Adrenal gland (tissue), 12 donors: ENCODE results near the gene VEZT. TPM values are rescaled to one million over a fixed set of nuclear protein-coding genes. Genes with fewer than 3 reads are reported as not detected.

Experiments
- DNase-seq, 7 donors: peaks; one replicate each; pipeline ENCODE4 v3.0.0-alpha.2; 2019 to 2020
- H3K27ac ChIP-seq, 5 donors: fragments of 200-600 bp; sonication (generic) in 4 of 5; 1 replicate in 3 of 5; 2 replicates in 2 of 5; pipeline versions ENCODE4 v1.5.1 to v1.8.0; 2016 to 2020; ENCODE audit warnings: mild to moderate bottlenecking in 1 of 5
- H3K27me3 ChIP-seq: fragments of 200-600 bp; 2 replicates; pipeline ENCODE4 v1.8.0; 2021
- H3K36me3 ChIP-seq, 2 donors: fragments of 200-600 bp; replicated peaks in 1 of 2; 1 replicate in 1 of 2; 2 replicates in 1 of 2; pipeline versions ENCODE4 v1.5.1 to v1.8.0; 2018 to 2022
- H3K4me1 ChIP-seq, 2 donors: fragments of 200-600 bp; replicated peaks in 1 of 2; 1 replicate in 1 of 2; 2 replicates in 1 of 2; pipeline versions ENCODE4 v1.5.1 to v1.8.0; 2018 to 2021
- H3K4me3 ChIP-seq, 4 donors: fragments of 200-600 bp; sonication (generic) in 3 of 4; one replicate each; pipeline ENCODE4 v1.5.1; 2016 to 2018
- H3K9me3 ChIP-seq, 3 donors: fragments of 200-600 bp; sonication (generic) in 1 of 3; replicated peaks in 1 of 3; 1 replicate in 2 of 3; 2 replicates in 1 of 3; pipeline versions ENCODE4 v1.5.1 to v1.8.0; 2016 to 2021
- CTCF ChIP-seq, 6 experiments: fragments of 450-650 bp in 4 of 6; fragments of 200-600 bp in 2 of 6; sonication (generic) in 1 of 6; IDR thresholded peaks; 1 replicate in 5 of 6; 2 replicates in 1 of 6; pipeline versions ENCODE4 v1.5.1 to v1.8.0; 2016 to 2021; ENCODE audit warnings: antibody characterized with exemption in 6 of 6, mild to moderate bottlenecking in 2 of 6, moderate library complexity in 1 of 6
- POLR2A ChIP-seq, 2 donors: fragments of 450-650 bp; IDR thresholded peaks; one replicate each; pipeline ENCODE4 v1.6.1; 2017; ENCODE audit warnings: antibody characterized with exemption in 2 of 2, mild to moderate bottlenecking in 2 of 2, moderate library complexity in 1 of 2
- WGBS, 4 donors: extraction: QIAGEN DNeasy Blood & Tissue Kit in 2 of 4; methylation state at CpG; one replicate each; pipeline versions ENCODE4 v1.1.5 to v1.1.7; 2013 to 2017; 5-methylcytosine and 5-hydroxymethylcytosine counted together
- intact Hi-C, 2 donors: fragments of 100-400 bp; cut with DNase I; formaldehyde crosslinking; loops; one replicate each; pipeline versions ENCODE4 v1.14.1 to v1.15.0; 2022 to 2023
- polyA plus RNA-seq, 3 donors: library from polyadenylated mRNA; stranded (reverse); fragments of 200-250 nt in 2 of 3; fragments of 350-450 nt in 1 of 3; fragmentation: Illumina TruSeq in 1 of 3; extraction: RNeasy Lipid Tissue Mini Kit (QIAGEN cat#74804) in 1 of 3; gene quantifications; one replicate each; pipeline ENCODE4 v1.2.3, GENCODE V29; 2013 to 2014
- total RNA-seq, 9 donors: library from RNA; depleted of rRNA in 4 of 9; stranded (reverse); fragments of >200 nt in 4 of 9; fragments of 120-200 nt in 1 of 9; fragmentation: NEBNext Ultra II Directional in 1 of 9; extraction: Animal tissue kit (Norgen Biotek cat#: 25700) in 1 of 9; gene quantifications; one replicate each; pipeline versions ENCODE4 v1.1.0 to v1.2.4, GENCODE V29; 2013 to 2023
- donor health status: healthy with polysubstance abuse.
- donor health status: Bipolar disorder and iron deficiency.
- donor health status: DM: yes; HTN: yes; CAD: no.
- donor health status: DM: no; HTN: no; CAD: no.
- donor health status: DM: no; HTN: no; CAD: no.
- donor health status: DM: yes; HTN: yes; CAD: no.

Gene VEZT
- total and polyA plus RNA-seq, 12 donors: 34.8 to 189 (median 88.3) TPM

GRCh38 chr12:95241761-95242506, 24.3 kb downstream of the VEZT start:
- Histone ChIP-seq H3K4me3 (no peak overlapping the region), H3K27me3 (no peaks in the 10 kb centered on the region), H3K36me3 (no peaks in the 10 kb centered on the region), H3K9me3 (no peaks in the 10 kb centered on the region), H3K4me1 (peaks cover 0 to 45% of the 10 kb centered on the region in 2 donors), H3K27ac (peak overlapping the region in 1 of 5 donors; percentile 34)
- WGBS, 4 donors: 78 to 88% (median 81%) methylated on average over 4 of the region's 4 CpGs
- no peak for DNase-seq
- intact Hi-C loops: no loop called here
- TF ChIP-seq CTCF (IDR thresholded peaks at IDR 0.05): no peak
- no peak for TF ChIP-seq POLR2A (IDR thresholded peaks at IDR 0.05)

DNA sequence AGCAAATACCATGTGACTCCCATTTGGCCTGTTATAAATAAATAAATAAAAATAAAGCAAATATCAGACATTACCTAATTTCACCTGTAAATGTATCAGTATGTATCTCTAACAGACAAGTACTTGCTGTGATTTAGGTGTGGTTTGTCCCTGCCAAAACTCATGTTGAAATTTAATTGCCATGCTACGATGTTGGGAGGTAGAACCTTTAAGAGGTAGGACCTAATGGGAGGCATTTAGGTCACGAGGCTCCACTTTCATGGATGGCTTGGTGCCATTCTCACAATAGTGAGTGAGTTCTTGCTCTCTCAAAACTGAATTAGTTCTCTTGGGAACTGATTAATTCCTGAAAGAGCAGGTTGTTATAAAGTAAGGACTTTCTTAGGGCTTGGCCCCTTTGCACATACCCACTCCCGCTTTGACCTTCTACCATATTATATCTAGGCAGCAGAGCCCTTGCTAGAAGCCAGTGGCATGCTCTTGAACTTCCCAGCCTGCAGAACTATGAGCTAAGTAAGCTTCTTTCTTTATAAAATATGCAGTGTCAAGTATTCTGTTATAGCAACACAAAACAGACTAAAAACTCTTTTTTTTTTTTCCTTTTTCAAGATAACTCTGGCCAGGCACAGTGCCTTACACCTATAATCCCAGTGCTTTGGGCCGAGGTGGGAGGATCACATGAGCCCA, 26.0 kb downstream of the VEZT start:
- DNase-seq: no peak
- H3K4me3 ChIP-seq: no peak overlapping the region
- TF ChIP-seq POLR2A (IDR thresholded peaks at IDR 0.05): no peak
- no peak for TF ChIP-seq CTCF (IDR thresholded peaks at IDR 0.05)
- H3K9me3 ChIP-seq: no peaks in the 10 kb centered on the region
- H3K36me3 ChIP-seq: no peaks in the 10 kb centered on the region
- no peak overlapping the region for H3K27ac ChIP-seq
- no peaks in the 10 kb centered on the region for H3K27me3 ChIP-seq
- 92 to 97% (median 94%) methylated on average over 4 of the region's 4 CpGs for WGBS, 4 donors
- peaks cover 0 to 31% of the 10 kb centered on the region in 2 donors for H3K4me1 ChIP-seq
- intact Hi-C loops: no loop called here

DNA sequence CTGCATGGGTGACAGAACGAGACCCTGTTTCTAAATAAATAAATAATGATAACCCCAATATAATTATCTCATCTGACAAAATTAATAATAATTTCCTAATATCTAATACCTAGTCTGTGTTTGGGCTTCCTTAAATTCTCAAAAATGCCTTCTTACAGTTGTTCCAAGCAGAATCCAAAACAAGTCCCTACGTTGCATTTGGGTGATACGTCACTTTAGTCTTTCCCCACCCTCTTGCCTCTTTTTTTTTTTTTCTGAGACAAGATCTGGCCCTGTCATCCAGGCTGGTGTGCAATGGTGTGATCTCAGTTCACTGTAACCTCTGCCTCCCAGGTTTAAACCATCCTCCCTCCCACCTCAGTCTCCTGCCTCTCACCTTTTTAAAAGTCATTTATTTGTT, 26.7 kb downstream of the VEZT start:
- no peaks in the 10 kb centered on the region for H3K9me3 ChIP-seq
- intact Hi-C loops: no loop called here
- TF ChIP-seq POLR2A (IDR thresholded peaks at IDR 0.05) (no peak), CTCF (IDR thresholded peaks at IDR 0.05) (no peak)
- no peaks in the 10 kb centered on the region for H3K36me3 ChIP-seq
- H3K27me3 ChIP-seq: no peaks in the 10 kb centered on the region
- no peak for DNase-seq
- no peak overlapping the region for H3K27ac ChIP-seq
- H3K4me1 ChIP-seq: peaks cover 0 to 30% of the 10 kb centered on the region in 2 donors
- 75 to 90% (median 88%) methylated on average over 3 of the region's 3 CpGs for WGBS, 4 donors
- H3K4me3 ChIP-seq: no peak overlapping the region

DNA sequence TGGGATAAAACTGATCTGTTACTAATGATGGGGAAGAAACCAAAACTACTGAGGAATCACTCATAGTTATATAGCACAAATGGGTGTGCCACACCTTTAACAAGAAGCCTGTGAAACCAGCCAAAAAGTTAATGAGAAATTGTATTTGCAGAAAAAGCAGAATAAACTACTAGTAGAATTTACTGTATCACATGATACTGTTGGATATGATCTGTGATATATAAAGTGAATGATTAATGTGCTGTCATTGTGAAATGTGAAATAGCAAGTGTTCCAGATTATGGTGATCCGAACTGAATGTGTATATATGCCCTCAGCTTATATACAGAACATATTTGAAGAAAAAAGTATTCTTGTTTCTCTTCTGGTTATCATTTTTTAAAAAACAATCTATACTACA, 30.5 kb downstream of the VEZT start:
- no peak overlapping the region for H3K27ac ChIP-seq
- WGBS, 4 donors: 82 to 96% (median 91%) methylated on average over 1 of the region's 1 CpG
- peaks cover 0 to 37% of the 10 kb centered on the region in 2 donors for H3K4me1 ChIP-seq
- no peaks in the 10 kb centered on the region for H3K9me3 ChIP-seq
- TF ChIP-seq POLR2A (IDR thresholded peaks at IDR 0.05) (no peak), CTCF (IDR thresholded peaks at IDR 0.05) (no peak)
- DNase-seq: no peak
- no peak overlapping the region for H3K4me3 ChIP-seq
- H3K36me3 ChIP-seq: peaks cover 0 to 13% of the 10 kb centered on the region in 2 donors
- intact Hi-C loops: no loop called here
- H3K27me3 ChIP-seq: no peaks in the 10 kb centered on the region
